ENCODE measurements around the gene ARSJ.
"Not testable (repeated sequence)": the region's sequence is repeated elsewhere in the genome, so short reads cannot be mapped to it uniquely, and the experiment has no call there.

ARSJ gene

GRCh38 chr4:114005569-114006442 is 26.4 kb upstream of the ARSJ start:
- DNase-seq (ENCODE audit: low spot score): no peak
- in situ Hi-C loops (cut with MboI; ENCODE audit: low sequenced_read_pairs, unreplicated experiment): no loop called here
- TF ChIP-seq CTCF (IDR thresholded peaks at IDR 0.05; ENCODE audit: borderline replicate concordance, control extremely low read depth, extremely low read depth, insufficient read depth, missing control alignments): no peak

- DNase-seq (ENCODE audit: low spot score); in situ Hi-C loops (cut with MboI; ENCODE audit: low sequenced_read_pairs, unreplicated experiment): not testable (repeated sequence)
Observed at GRCh38 chr4:114004483-114005226, 25.2 kb upstream of the ARSJ start.

DNA sequence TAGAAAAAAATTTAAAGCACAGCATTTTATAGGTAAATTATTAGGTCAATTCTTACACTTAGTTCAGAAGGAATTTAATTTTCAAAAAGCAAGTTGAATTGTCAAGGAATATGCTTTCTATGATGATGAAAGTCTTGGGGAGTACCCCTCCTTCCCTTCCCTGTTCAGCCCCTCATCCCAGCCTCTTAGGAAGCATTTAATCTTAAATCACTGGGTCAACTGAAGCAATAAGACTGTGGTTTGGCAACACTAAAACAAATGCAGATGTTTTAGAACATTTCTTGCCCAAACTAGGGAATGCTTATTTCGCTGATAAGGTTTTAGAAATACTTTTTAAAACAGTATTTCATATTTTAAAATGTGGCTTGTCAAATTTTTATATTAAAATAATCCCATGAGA is 19.1 kb upstream of the ARSJ start:
- in situ Hi-C loops (cut with MboI; ENCODE audit: low sequenced_read_pairs, unreplicated experiment): no loop called here
- no peak for DNase-seq (ENCODE audit: low spot score)
- TF ChIP-seq CTCF (IDR thresholded peaks at IDR 0.05; ENCODE audit: borderline replicate concordance, control extremely low read depth, extremely low read depth, insufficient read depth, missing control alignments): no peak

GRCh38 chr4:113998079-113998478 is 18.6 kb upstream of the ARSJ start:
- no peak for DNase-seq (ENCODE audit: low spot score)
- no peak for TF ChIP-seq CTCF (IDR thresholded peaks at IDR 0.05; ENCODE audit: borderline replicate concordance, control extremely low read depth, extremely low read depth, insufficient read depth, missing control alignments)
- in situ Hi-C loops (cut with MboI; ENCODE audit: low sequenced_read_pairs, unreplicated experiment): no loop called here

GRCh38 chr4:113997206-113997605 is 17.8 kb upstream of the ARSJ start:
- in situ Hi-C loops (cut with MboI; ENCODE audit: low sequenced_read_pairs, unreplicated experiment): no loop called here
- no peak for TF ChIP-seq CTCF (IDR thresholded peaks at IDR 0.05; ENCODE audit: borderline replicate concordance, control extremely low read depth, extremely low read depth, insufficient read depth, missing control alignments)
- no peak for DNase-seq (ENCODE audit: low spot score)

- no peak for TF ChIP-seq CTCF (IDR thresholded peaks at IDR 0.05; ENCODE audit: borderline replicate concordance, control extremely low read depth, extremely low read depth, insufficient read depth, missing control alignments)
- DNase-seq (ENCODE audit: low spot score): no peak
- in situ Hi-C loops (cut with MboI; ENCODE audit: low sequenced_read_pairs, unreplicated experiment): no loop called here
Observed at GRCh38 chr4:113996599-113997177, 17.2 kb upstream of the ARSJ start.

DNA sequence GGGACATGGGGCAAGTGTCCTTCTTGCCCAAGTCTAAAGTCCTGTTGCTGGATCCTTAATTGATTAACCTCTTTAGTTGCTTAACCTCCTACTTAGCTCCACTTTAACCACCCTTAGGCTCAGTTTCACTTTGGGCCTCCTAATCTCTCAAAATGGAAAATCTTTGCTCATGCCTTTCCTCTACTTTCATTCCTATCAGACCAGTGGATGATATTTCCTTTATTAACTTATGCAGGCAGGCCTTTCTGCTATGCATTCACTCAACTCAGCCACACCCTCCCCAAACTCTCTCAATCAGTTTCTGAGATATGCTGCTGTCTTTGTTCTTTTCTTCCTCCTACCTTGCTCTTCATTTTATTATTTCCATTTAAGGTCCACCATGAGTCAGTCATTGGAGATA is 14.4 kb upstream of the ARSJ start:
- no peak for TF ChIP-seq CTCF (IDR thresholded peaks at IDR 0.05; ENCODE audit: borderline replicate concordance, control extremely low read depth, extremely low read depth, insufficient read depth, missing control alignments)

More for the DNA sequence above, 14.4 kb upstream of the ARSJ start:
- in situ Hi-C loops (cut with MboI; ENCODE audit: low sequenced_read_pairs, unreplicated experiment): no loop called here
- no peak for DNase-seq (ENCODE audit: low spot score)
